Fibroblast of lung (primary cell): ENCODE data around the gene SREBF2.

Experiments
- CTCF ChIP-seq, 2 donors: IDR thresholded peaks in 1 of 2; conservative IDR thresholded peaks in 1 of 2; 1 replicate in 1 of 2; 2 replicates in 1 of 2; pipeline ENCODE4 v1.5.1; 2011 to 2012; ENCODE audit warnings: low read length in 2 of 2, control low read depth in 1 of 2, inconsistent platforms in 1 of 2, low read depth in 1 of 2, mild to moderate bottlenecking in 1 of 2
- EZH2 ChIP-seq: IDR thresholded peaks from 2 replicates; pipeline ENCODE4 v1.5.1; 2012; ENCODE audit warnings: low read length, control low read depth, mild to moderate bottlenecking; ENCODE audit errors: missing control alignments

- TF ChIP-seq CTCF (conservative IDR thresholded peaks at IDR 0.05 in 1 of 2, IDR thresholded peaks at IDR 0.05 in 1 of 2; ENCODE audit: low read depth in 1 of 2, low read length in 2 of 2): no peak
- no peak for TF ChIP-seq EZH2
These were observed 70.1 kb downstream of the SREBF2 start for GRCh38 chr22:41902932-41903421.
